KMS-11 (cell line): ENCODE results near the gene CAMK2D.

Experiments used
- H2AFZ ChIP-seq: fragments of 200-600 bp; sonication (generic); 2 replicates; pipeline ENCODE4 v1.6.1; 2016; ENCODE audit warnings: antibody characterized with exemption, mixed run types, low read depth
- H3K27ac ChIP-seq: fragments of 200-600 bp; sonication (generic); 2 replicates; pipeline ENCODE4 v1.6.1; 2016; ENCODE audit warnings: mild to moderate bottlenecking, mixed run types
- H3K27me3 ChIP-seq: fragments of 200-600 bp; sonication (generic); 2 replicates; pipeline ENCODE4 v1.6.1; 2017; ENCODE audit warnings: mild to moderate bottlenecking, low read depth, mixed run types, moderate library complexity; ENCODE audit not compliant: insufficient read depth
- H3K36me3 ChIP-seq: fragments of 200-600 bp; sonication (generic); 2 replicates; pipeline ENCODE4 v1.6.1; 2017; ENCODE audit warnings: mild to moderate bottlenecking, mixed run types; ENCODE audit not compliant: insufficient read depth
- H3K4me1 ChIP-seq: fragments of 200-600 bp; sonication (generic); 2 replicates; pipeline ENCODE4 v1.6.1; 2016; ENCODE audit warnings: mild to moderate bottlenecking, low read depth, mixed run types; ENCODE audit not compliant: poor library complexity, severe bottlenecking
- H3K4me2 ChIP-seq: fragments of 200-600 bp; sonication (generic); 2 replicates; pipeline ENCODE4 v1.7.0; 2016; ENCODE audit warnings: mild to moderate bottlenecking, mixed run types
- H3K4me3 ChIP-seq: fragments of 200-600 bp; sonication (generic); IDR thresholded peaks from 2 replicates; pipeline ENCODE4 v1.6.1; 2017; ENCODE audit warnings: low read depth, low read length, mixed read lengths; ENCODE audit not compliant: insufficient read depth
- H3K79me2 ChIP-seq: fragments of 200-600 bp; sonication (generic); 2 replicates; pipeline ENCODE4 v1.6.1; 2016; ENCODE audit warnings: low read depth, mixed run types; ENCODE audit not compliant: insufficient read depth
- H3K9ac ChIP-seq: fragments of 200-600 bp; sonication (generic); 2 replicates; pipeline ENCODE4 v1.6.1; 2016; ENCODE audit warnings: mild to moderate bottlenecking, mixed run types
- H4K20me1 ChIP-seq: fragments of 200-600 bp; sonication (generic); 2 replicates; pipeline ENCODE4 v1.6.1; 2016; ENCODE audit warnings: mild to moderate bottlenecking, mixed run types; ENCODE audit not compliant: insufficient read depth
- TF ChIP-seq, protein P1 (sequence below): fragments of 200-600 bp; sonication (generic); conservative IDR thresholded peaks from 2 replicates; pipeline ENCODE4 v1.6.1; 2017; ENCODE audit warnings: low read depth, mild to moderate bottlenecking, antibody characterized with exemption, low read length, moderate library complexity, mixed read lengths

CAMK2D gene

DNA sequence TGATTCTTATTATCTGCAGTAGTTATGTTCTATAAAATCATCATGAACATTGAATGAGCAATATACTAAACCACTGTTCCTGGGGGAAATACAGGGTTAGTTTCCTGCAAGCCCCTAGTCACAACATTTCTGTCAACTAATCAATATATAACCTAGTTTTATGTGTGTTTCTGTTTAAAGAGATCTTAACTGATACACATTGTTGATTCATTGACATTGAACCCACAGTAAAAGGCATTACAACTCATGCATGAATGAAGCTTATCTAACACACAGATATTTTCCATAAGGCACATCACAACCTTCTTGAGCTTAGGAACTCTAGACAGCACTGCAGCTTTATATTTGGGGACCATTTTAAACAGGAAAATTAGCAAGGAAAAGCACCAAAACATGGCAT is 134.2 kb downstream of the CAMK2D start:
- H3K27me3 ChIP-seq, result no peaks in the 10 kb centered on the region
- H3K27ac ChIP-seq, result no peak overlapping the region
- TF ChIP-seq, protein P1, sequence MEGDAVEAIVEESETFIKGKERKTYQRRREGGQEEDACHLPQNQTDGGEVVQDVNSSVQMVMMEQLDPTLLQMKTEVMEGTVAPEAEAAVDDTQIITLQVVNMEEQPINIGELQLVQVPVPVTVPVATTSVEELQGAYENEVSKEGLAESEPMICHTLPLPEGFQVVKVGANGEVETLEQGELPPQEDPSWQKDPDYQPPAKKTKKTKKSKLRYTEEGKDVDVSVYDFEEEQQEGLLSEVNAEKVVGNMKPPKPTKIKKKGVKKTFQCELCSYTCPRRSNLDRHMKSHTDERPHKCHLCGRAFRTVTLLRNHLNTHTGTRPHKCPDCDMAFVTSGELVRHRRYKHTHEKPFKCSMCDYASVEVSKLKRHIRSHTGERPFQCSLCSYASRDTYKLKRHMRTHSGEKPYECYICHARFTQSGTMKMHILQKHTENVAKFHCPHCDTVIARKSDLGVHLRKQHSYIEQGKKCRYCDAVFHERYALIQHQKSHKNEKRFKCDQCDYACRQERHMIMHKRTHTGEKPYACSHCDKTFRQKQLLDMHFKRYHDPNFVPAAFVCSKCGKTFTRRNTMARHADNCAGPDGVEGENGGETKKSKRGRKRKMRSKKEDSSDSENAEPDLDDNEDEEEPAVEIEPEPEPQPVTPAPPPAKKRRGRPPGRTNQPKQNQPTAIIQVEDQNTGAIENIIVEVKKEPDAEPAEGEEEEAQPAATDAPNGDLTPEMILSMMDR, result no peak
- no peak overlapping the region for H3K4me3 ChIP-seq
- no peaks in the 10 kb centered on the region for H3K36me3 ChIP-seq
- H2AFZ ChIP-seq, result no peak overlapping the region
- H3K79me2 ChIP-seq, result no peaks in the 10 kb centered on the region
- no peaks in the 10 kb centered on the region for H4K20me1 ChIP-seq
- H3K4me2 ChIP-seq, result no peak overlapping the region
- no peak overlapping the region for H3K9ac ChIP-seq
- H3K4me1 ChIP-seq, result peaks cover 1% of the 10 kb centered on the region

DNA sequence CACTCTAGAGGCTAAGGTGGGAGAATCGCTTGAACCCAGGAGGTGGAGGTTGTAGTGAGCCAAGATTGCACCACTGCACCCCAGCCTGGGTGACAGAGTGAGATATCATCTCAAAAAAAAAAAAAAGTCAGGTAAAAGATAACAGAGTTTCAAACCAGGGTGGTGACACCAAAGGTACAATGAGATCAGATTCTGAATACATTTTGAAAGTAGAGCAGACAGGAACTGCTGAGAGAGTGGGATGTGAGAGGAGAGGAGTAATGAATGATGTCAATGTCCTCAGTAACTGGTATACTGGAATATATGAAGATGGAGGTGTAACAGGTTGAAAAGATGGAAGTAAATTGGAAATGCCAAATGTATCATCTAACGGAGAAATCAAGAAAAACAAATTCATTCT is 135.6 kb downstream of the CAMK2D start:
- no peak overlapping the region for H3K4me3 ChIP-seq
- H3K36me3 ChIP-seq, result no peaks in the 10 kb centered on the region
- H2AFZ ChIP-seq, result no peak overlapping the region
- no peak overlapping the region for H3K9ac ChIP-seq
- H3K4me1 ChIP-seq, result no peaks in the 10 kb centered on the region
- no peak overlapping the region for H3K4me2 ChIP-seq
- no peaks in the 10 kb centered on the region for H3K79me2 ChIP-seq
- H4K20me1 ChIP-seq, result no peaks in the 10 kb centered on the region
- TF ChIP-seq, protein P1, result no peak
- H3K27me3 ChIP-seq, result no peaks in the 10 kb centered on the region
- no peak overlapping the region for H3K27ac ChIP-seq

GRCh38 chr4:113623274-113623894 is 138.2 kb downstream of the CAMK2D start:
- no peaks in the 10 kb centered on the region for H4K20me1 ChIP-seq
- no peaks in the 10 kb centered on the region for H3K27me3 ChIP-seq
- no peaks in the 10 kb centered on the region for H3K4me1 ChIP-seq
- no peaks in the 10 kb centered on the region for H3K79me2 ChIP-seq
- TF ChIP-seq, protein P1, result no peak
- H2AFZ ChIP-seq, result no peak overlapping the region
- no peaks in the 10 kb centered on the region for H3K36me3 ChIP-seq
- no peak overlapping the region for H3K4me2 ChIP-seq
- no peak overlapping the region for H3K4me3 ChIP-seq
- no peak overlapping the region for H3K27ac ChIP-seq
- H3K9ac ChIP-seq, result no peak overlapping the region

DNA sequence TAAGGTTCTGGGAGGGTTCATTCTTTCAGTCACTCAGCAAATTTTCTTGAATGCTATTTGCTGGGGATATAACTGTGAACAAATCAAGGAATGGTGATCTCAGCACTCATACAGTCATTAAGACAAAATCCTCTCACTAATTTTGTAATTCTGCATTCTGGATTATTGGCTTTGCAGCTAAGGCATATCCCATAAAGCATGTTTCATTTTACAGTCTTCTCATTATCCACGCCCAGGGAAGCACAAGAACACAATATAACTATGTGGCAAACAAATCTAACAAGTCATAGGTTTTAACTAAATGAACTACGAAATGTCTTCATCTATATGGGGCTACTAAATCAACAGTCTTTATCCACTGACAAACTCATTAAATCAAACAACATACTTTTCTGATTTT is 139.9 kb downstream of the CAMK2D start:
- no peak overlapping the region for H3K27ac ChIP-seq

More for the DNA sequence above, 139.9 kb downstream of the CAMK2D start:
- Histone ChIP-seq H3K27me3 (no peaks in the 10 kb centered on the region), H4K20me1 (no peaks in the 10 kb centered on the region), H3K4me3 (no peak overlapping the region), H3K79me2 (no peaks in the 10 kb centered on the region), H3K4me2 (no peak overlapping the region), H3K9ac (no peak overlapping the region), H2AFZ (no peak overlapping the region), H3K36me3 (no peaks in the 10 kb centered on the region), H3K4me1 (peaks cover 4% of the 10 kb centered on the region)
- TF ChIP-seq, protein P1, result no peak
